HepG2 (cell line): ENCODE measurements around the gene ZSCAN31. TPM values are rescaled to one million over a fixed set of nuclear protein-coding genes. Genes with fewer than 3 reads are reported as not detected.

Source experiments
- AKNA ChIP-seq: sonication (generic); formaldehyde crosslinking; IDR thresholded peaks from 2 replicates; pipeline ENCODE4 v1.4.0; 2020; ENCODE audit warnings: missing genetic modification reagents, borderline replicate concordance
- DNMT3B ChIP-seq: conservative IDR thresholded peaks from 2 replicates; pipeline ENCODE4 v1.6.1; 2016; ENCODE audit warnings: missing biosample characterization, control low read depth
- JUNB ChIP-seq: sonication (generic); formaldehyde crosslinking; IDR thresholded peaks from 2 replicates; pipeline ENCODE4 v1.8.0; 2022; ENCODE audit warnings: missing genetic modification reagents, mild to moderate bottlenecking, borderline replicate concordance
- KDM4B ChIP-seq: sonication (generic); formaldehyde crosslinking; IDR thresholded peaks from 2 replicates; pipeline ENCODE4 v1.4.0; 2020; ENCODE audit warnings: missing genetic modification reagents
- KDM5A ChIP-seq: fragments of 200-600 bp; sonication (generic); IDR thresholded peaks from 2 replicates; pipeline ENCODE4 v1.7.0; 2018; ENCODE audit warnings: antibody characterized with exemption, mild to moderate bottlenecking, low read length, borderline replicate concordance
- MTF1 ChIP-seq: sonication (generic); formaldehyde crosslinking; IDR thresholded peaks from 2 replicates; pipeline ENCODE4 v1.5.0; 2020; ENCODE audit warnings: missing genetic modification reagents
- NCOR1 ChIP-seq: fragments of 200-600 bp; sonication (generic); IDR thresholded peaks from 2 replicates; pipeline ENCODE4 v1.7.0; 2017; ENCODE audit warnings: antibody characterized with exemption, low read length, borderline replicate concordance
- NFKB2 ChIP-seq: sonication (generic); formaldehyde crosslinking; IDR thresholded peaks from 2 replicates; pipeline ENCODE4 v1.4.0; 2020; ENCODE audit warnings: missing genetic modification reagents, borderline replicate concordance
- NR2F1 ChIP-seq, 2 experiments: fragments of 450-650 bp in 1 of 2; formaldehyde crosslinking in 1 of 2; IDR thresholded peaks; 2 replicates each; pipeline versions ENCODE4 v1.5.0 to v1.6.1; 2016 to 2020; ENCODE audit warnings: mild to moderate bottlenecking in 1 of 2, missing compliant biosample characterization in 1 of 2, missing genetic modification reagents in 1 of 2, moderate library complexity in 1 of 2
- RFX3 ChIP-seq: IDR thresholded peaks from 2 replicates; pipeline ENCODE4 v1.6.1; 2016; ENCODE audit warnings: missing biosample characterization, missing genetic modification reagents
- XBP1 ChIP-seq: sonication (generic); formaldehyde crosslinking; IDR thresholded peaks from 2 replicates; pipeline ENCODE4 v1.5.0; 2020; ENCODE audit warnings: missing genetic modification reagents
- XRCC5 ChIP-seq: fragments of 200-400 bp; formaldehyde crosslinking; optimal IDR thresholded peaks from 2 replicates; pipeline ENCODE3; 2017; ENCODE audit warnings: mild to moderate bottlenecking, low read length
- ZBTB1 ChIP-seq: sonication (generic); formaldehyde crosslinking; IDR thresholded peaks from 2 replicates; pipeline ENCODE4 v1.4.0; 2020; ENCODE audit warnings: missing genetic modification reagents, borderline replicate concordance
- ZNF230 ChIP-seq: sonication (generic); formaldehyde crosslinking; IDR thresholded peaks from 2 replicates; pipeline ENCODE4 v1.4.0; 2020; ENCODE audit warnings: mild to moderate bottlenecking, missing genetic modification reagents
- ZNF282 ChIP-seq: fragments of 450-650 bp; IDR thresholded peaks from 2 replicates; pipeline ENCODE4 v1.6.1; 2018; ENCODE audit not compliant: partially characterized antibody
- ZNF512B ChIP-seq: sonication (generic); formaldehyde crosslinking; IDR thresholded peaks from 2 replicates; pipeline ENCODE4 v1.5.1; 2020; ENCODE audit warnings: missing genetic modification reagents, mild to moderate bottlenecking, borderline replicate concordance
- polyA plus RNA-seq, 8 experiments: library from polyadenylated mRNA; depleted of rRNA in 3 of 8; stranded (reverse) in 7 of 8; unstranded in 1 of 8; fragments of >200 nt; fragmentation: Illumina TruSeq in 4 of 8; extraction: Trizol in 4 of 8; gene quantifications; 2 replicates each; pipeline versions ENCODE4 v1.2.1 to v1.2.3, GENCODE V29; 2011 to 2016; ENCODE audit warnings: low read depth in 4 of 8, missing spikeins in 1 of 8, mixed read lengths in 1 of 8; ENCODE audit not compliant: insufficient read depth in 1 of 8
- total RNA-seq, 5 experiments: library from RNA; depleted of rRNA; stranded (reverse); fragments of >200 nt; fragmentation: Illumina TruSeq; extraction: Trizol; gene quantifications; 2 replicates each; pipeline ENCODE4 v1.2.3, GENCODE V29; 2016; ENCODE audit warnings: low read depth in 1 of 5
- TF ChIP-seq, protein P1 (sequence below): sonication (generic); formaldehyde crosslinking; IDR thresholded peaks from 2 replicates; pipeline ENCODE4 v1.8.0; 2022; ENCODE audit warnings: missing genetic modification reagents, mild to moderate bottlenecking, inconsistent platforms, borderline replicate concordance
- TF ChIP-seq, protein P2 (sequence below): sonication (generic); formaldehyde crosslinking; IDR thresholded peaks from 2 replicates; pipeline ENCODE4 v1.8.0; 2022; ENCODE audit warnings: mild to moderate bottlenecking, missing genetic modification reagents, moderate library complexity

ZSCAN31 gene
- total and polyA plus RNA-seq, 2 of the 13 experiments (the other 11 are each of a cell fraction or from before 2014, with no cell fraction given), result 5.3 to 6.2 TPM

- TF ChIP-seq DNMT3B, result peak; percentile 92
- TF ChIP-seq, protein P1, sequence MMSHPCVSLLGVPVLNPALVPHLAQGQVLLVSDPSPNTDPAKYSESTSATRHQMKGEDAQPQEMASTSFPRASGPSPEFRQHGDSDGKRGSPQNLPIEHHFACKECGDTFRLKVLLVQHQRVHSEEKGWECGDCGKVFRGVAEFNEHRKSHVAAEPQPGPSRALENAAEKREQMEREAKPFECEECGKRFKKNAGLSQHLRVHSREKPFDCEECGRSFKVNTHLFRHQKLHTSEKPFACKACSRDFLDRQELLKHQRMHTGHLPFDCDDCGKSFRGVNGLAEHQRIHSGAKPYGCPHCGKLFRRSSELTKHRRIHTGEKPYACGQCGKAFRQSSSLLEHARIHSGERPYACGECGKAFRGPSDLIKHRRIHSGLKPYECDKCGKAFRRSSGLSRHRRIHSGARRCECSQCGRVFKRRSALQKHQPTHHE (CRISPR knock-in tag), result no peak
- TF ChIP-seq ZNF512B (CRISPR knock-in tag), result no peak
- TF ChIP-seq, protein P2, sequence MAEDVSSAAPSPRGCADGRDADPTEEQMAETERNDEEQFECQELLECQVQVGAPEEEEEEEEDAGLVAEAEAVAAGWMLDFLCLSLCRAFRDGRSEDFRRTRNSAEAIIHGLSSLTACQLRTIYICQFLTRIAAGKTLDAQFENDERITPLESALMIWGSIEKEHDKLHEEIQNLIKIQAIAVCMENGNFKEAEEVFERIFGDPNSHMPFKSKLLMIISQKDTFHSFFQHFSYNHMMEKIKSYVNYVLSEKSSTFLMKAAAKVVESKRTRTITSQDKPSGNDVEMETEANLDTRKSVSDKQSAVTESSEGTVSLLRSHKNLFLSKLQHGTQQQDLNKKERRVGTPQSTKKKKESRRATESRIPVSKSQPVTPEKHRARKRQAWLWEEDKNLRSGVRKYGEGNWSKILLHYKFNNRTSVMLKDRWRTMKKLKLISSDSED (CRISPR knock-in tag), result no peak
- no peak for TF ChIP-seq ZNF282
- TF ChIP-seq ZNF230, result peak; percentile 90; the same call in 1 of the 2 replicates
- TF ChIP-seq NR2F1 (CRISPR knock-in tag; IDR thresholded peaks at IDR 0.05), result no peak; a peak in 1 of 4 replicates
- no peak for TF ChIP-seq AKNA
- TF ChIP-seq JUNB, result no peak
- peak; percentile 56; the same call in 1 of the 2 replicates for TF ChIP-seq XBP1
- peak; percentile 49; the same call in 1 of the 2 replicates for TF ChIP-seq KDM4B (CRISPR knock-in tag)
- no peak for TF ChIP-seq ZBTB1
- TF ChIP-seq NFKB2, result peak; percentile 73; the same call in 1 of the 2 replicates
- no peak for TF ChIP-seq MTF1 (CRISPR knock-in tag)
- no peak for TF ChIP-seq RFX3 (CRISPR knock-in tag)
- TF ChIP-seq XRCC5, result peak; percentile 61
- TF ChIP-seq KDM5A, result peak; percentile 74; the same call in 1 of the 2 replicates
- TF ChIP-seq NCOR1, result no peak; the same call in 1 of the 2 replicates
Observed at GRCh38 chr6:28281288-28282064, 54.5 kb downstream of the ZSCAN31 start, which contains the start of gene PGBD1 (continued).
